Activated B cell treated with CpG ODN at 0.5 μM for 24 hours (primary cell): ENCODE data around the gene TYMP. TPM values are rescaled to one million over a fixed set of nuclear protein-coding genes. Genes with fewer than 3 reads are reported as not detected.
A peak's percentile ranks its signal among the peaks of the same experiment; 100 is the strongest.

Experiments used
- ATAC-seq: fragments of 200-7000 bp; cut with Tn5 transposase; one replicate; pipeline ENCODE4 v1.10.0; 2021; ENCODE audit warnings: low read depth, mild to moderate bottlenecking, moderate library complexity
- CTCF ChIA-PET: fragments of 350-600 bp; sonication (Branson Sonifier 250); formaldehyde crosslinking; loops from one replicate; lab custom pipeline; 2021; ENCODE audit warnings: antibody characterized with exemption; lab: Charles Lee
- POLR2A ChIA-PET: fragments of 350-600 bp; sonication (Branson Sonifier 250); formaldehyde crosslinking; loops from one replicate; lab custom pipeline; 2021; ENCODE audit warnings: antibody characterized with exemption; lab: Charles Lee
- DNase-seq: peaks from one replicate; pipeline ENCODE4 v3.0.0; 2022
- H3K27ac Mint-ChIP-seq: one replicate; pipeline ENCODE4 v1.8.0; 2020; ENCODE audit warnings: mixed read lengths
- H3K27me3 Mint-ChIP-seq: one replicate; pipeline ENCODE4 v1.8.0; 2021; ENCODE audit warnings: mixed read lengths
- H3K36me3 Mint-ChIP-seq: one replicate; pipeline ENCODE4 v1.8.0; 2021; ENCODE audit warnings: low read depth, mixed read lengths
- H3K4me1 Mint-ChIP-seq: one replicate; pipeline ENCODE4 v1.8.0; 2021; ENCODE audit warnings: mixed read lengths
- H3K4me3 Mint-ChIP-seq: one replicate; pipeline ENCODE4 v1.8.0; 2020; ENCODE audit warnings: mild to moderate bottlenecking, mixed read lengths
- H3K9me3 Mint-ChIP-seq: one replicate; pipeline ENCODE4 v1.8.0; 2020; ENCODE audit warnings: mixed read lengths
- intact Hi-C: fragments of 100-400 bp; cut with micrococcal nuclease; formaldehyde crosslinking; loops from one replicate; pipeline ENCODE4 v1.15.1; 2024
- total RNA-seq: library from RNA; stranded (reverse); gene quantifications from 2 replicates; pipeline ENCODE4 v1.2.3, GENCODE V29; 2022
- TF ChIP-seq, protein P1 (sequence below): fragments of 200-600 bp; IDR thresholded peaks from one replicate; pipeline ENCODE4 v1.8.0; 2022; ENCODE audit warnings: antibody characterized with exemption, mild to moderate bottlenecking

The TYMP gene
- total RNA-seq, 1 donor from 2014 or later: 92.9 TPM

DNA sequence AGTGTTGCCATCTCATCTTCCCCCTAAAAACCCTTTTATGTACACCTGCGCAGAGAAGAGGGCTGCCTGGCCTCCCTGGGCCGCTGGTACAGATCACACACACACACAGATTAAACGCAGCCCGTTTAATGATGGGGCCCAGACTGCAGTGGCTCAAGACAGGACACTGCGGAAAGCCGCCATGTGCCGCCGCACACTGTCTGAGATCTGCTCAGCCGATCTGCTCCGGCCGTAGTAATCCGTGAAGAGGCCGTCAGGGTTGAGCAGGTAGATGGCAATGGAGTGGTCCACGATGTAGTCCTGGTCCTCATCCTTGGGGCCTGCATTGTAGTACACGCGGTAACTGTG, 6.4 kb downstream of the TYMP start:
- DNase-seq: no peak
- Mint-ChIP-seq H3K4me3 (no peak overlapping the region), H3K27me3 (no peaks in the 10 kb centered on the region), H3K36me3 (peaks cover 47% of the 10 kb centered on the region), H3K9me3 (no peaks in the 10 kb centered on the region), H3K4me1 (peaks cover 26% of the 10 kb centered on the region), H3K27ac (no peak overlapping the region)
- ATAC-seq: no peak
- POLR2A ChIA-PET: interaction anchor here (0.5 to 13.6 kb wide), 7 partner anchors 9 to 97 kb away, joined by 4 to 946 read pairs (median 94); partner anchors contain the start of genes KLHDC7B, LMF2, NCAPH2 and SYCE3
- intact Hi-C loops: no loop called here
- CTCF ChIA-PET: interaction anchor here (1.6 kb wide), 1 partner anchor 39 kb away, joined by 3 read pairs; the partner anchor contains the start of gene SYCE3
- TF ChIP-seq, protein P1, sequence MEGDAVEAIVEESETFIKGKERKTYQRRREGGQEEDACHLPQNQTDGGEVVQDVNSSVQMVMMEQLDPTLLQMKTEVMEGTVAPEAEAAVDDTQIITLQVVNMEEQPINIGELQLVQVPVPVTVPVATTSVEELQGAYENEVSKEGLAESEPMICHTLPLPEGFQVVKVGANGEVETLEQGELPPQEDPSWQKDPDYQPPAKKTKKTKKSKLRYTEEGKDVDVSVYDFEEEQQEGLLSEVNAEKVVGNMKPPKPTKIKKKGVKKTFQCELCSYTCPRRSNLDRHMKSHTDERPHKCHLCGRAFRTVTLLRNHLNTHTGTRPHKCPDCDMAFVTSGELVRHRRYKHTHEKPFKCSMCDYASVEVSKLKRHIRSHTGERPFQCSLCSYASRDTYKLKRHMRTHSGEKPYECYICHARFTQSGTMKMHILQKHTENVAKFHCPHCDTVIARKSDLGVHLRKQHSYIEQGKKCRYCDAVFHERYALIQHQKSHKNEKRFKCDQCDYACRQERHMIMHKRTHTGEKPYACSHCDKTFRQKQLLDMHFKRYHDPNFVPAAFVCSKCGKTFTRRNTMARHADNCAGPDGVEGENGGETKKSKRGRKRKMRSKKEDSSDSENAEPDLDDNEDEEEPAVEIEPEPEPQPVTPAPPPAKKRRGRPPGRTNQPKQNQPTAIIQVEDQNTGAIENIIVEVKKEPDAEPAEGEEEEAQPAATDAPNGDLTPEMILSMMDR: no peak

DNA sequence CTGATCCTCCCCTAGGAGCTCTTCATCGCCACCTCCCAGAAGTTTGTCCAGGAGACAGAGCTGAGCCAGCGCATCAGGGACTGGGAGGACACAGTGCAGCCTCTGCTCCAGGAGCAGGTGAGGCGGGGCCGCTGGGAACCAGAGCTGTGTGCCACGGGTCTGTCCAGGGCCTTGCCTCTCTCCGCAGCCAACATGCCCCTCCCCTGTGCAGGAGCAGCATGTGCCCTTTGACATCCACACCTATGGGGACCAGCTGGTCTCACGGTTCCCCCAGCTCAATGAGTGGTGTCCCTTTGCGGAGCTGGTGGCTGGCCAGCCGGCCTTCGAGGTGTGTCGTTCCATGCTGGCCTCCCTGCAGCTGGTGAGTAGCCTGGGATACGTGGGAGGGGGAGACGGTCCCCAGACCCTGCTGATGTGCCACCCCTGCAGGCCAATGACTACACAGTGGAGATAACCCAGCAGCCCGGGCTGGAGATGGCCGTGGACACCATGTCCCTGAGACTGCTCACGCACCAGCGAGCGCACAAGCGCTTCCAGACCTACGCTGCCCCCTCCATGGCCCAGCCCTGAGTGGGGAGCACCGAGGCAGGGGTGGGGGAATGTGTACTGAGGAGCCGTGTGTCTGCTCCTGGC, 6.9 kb downstream of the TYMP start:
- ChIA-PET POLR2A (interaction anchor here (0.6 to 4.9 kb wide), 7 partner anchors 15 to 98 kb away, joined by 3 to 94 read pairs (median 5); partner anchors contain the start of genes LMF2, NCAPH2 and SYCE3), CTCF (interaction anchor here (1.6 kb wide), 1 partner anchor 40 kb away, joined by 3 read pairs; the partner anchor contains the start of gene SYCE3)
- Mint-ChIP-seq H3K4me3 (peak overlapping the region; percentile 7), H3K9me3 (no peaks in the 10 kb centered on the region), H3K27me3 (no peaks in the 10 kb centered on the region), H3K4me1 (peaks cover 21% of the 10 kb centered on the region), H3K27ac (no peak overlapping the region), H3K36me3 (peaks cover 49% of the 10 kb centered on the region)
- DNase-seq (no peak), ATAC-seq (no peak)
- TF ChIP-seq, protein P1: no peak
- intact Hi-C loops: no loop called here

DNA sequence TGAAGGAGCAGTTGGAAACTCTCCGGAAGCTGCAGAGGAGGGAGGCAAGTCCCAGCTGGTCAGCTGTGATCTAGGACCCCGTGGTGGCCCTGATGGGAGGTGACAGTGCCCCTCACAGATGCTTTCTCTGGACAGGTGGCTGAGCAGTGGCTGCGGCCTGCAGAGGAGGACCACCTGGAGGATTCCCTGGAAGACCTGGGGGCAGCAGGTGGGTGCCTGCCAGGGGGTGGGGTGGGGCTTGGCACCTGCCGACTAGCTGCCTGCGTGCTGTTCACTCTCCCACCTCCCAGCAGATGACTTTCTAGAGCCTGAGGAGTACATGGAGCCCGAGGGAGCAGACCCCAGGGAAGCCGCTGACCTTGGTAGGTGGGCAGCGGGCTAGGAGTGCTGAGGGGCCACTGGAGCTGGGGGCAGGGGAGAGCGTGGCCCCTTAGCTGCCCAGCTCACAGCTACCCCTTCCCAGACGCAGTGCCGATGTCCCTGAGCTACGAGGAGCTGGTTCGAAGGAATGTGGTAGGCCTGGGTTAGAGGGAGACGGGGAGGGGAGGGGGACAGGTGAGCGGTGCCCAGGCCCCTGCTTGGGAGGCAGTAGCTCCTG, 7.5 kb downstream of the TYMP start:
- ATAC-seq (no peak), DNase-seq (no peak)
- TF ChIP-seq, protein P1: no peak
- Mint-ChIP-seq H3K27ac (no peak overlapping the region), H3K27me3 (no peaks in the 10 kb centered on the region), H3K36me3 (peaks cover 51% of the 10 kb centered on the region), H3K4me1 (peaks cover 15% of the 10 kb centered on the region), H3K4me3 (no peak overlapping the region), H3K9me3 (no peaks in the 10 kb centered on the region)
- POLR2A ChIA-PET: interaction anchor here (0.8 to 2.0 kb wide), 5 partner anchors 14 to 99 kb away, joined by 3 to 13 read pairs (median 5); partner anchors contain the start of genes LMF2, NCAPH2 and SYCE3
- CTCF ChIA-PET: interaction anchor here (1.0 kb wide), 1 partner anchor 14 kb away, joined by 3 read pairs; the partner anchor contains the start of gene NCAPH2
- intact Hi-C loops: no loop called here

DNA sequence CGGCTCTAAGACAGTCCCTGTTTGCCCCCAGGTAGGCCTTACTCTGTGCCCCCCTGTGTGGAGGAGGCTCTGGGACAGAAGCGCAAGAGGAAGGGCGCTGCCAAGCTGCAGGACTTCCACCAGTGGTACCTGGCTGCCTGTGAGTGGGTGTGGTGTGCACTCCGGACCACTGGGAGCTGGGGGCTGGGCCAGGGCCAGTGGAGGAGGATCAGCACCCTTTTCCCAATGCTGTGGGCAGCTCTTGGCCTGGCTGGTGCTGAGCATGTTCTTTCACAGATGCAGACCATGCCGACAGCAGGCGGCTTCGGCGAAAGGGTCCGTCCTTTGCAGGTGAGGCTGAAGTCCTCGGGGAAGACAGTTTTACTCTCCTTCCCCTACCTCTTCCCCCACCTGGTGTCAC, 8.1 kb downstream of the TYMP start:
- intact Hi-C loops: no loop called here
- no peaks in the 10 kb centered on the region for H3K9me3 Mint-ChIP-seq
- peaks cover 9% of the 10 kb centered on the region for H3K4me1 Mint-ChIP-seq
- no peak for DNase-seq
- TF ChIP-seq, protein P1: no peak
- H3K36me3 Mint-ChIP-seq: peaks cover 53% of the 10 kb centered on the region
- CTCF ChIA-PET: interaction anchor here (1.0 kb wide), 1 partner anchor 13 kb away, joined by 3 read pairs; the partner anchor contains the start of gene NCAPH2
- no peak overlapping the region for H3K27ac Mint-ChIP-seq
- H3K27me3 Mint-ChIP-seq: no peaks in the 10 kb centered on the region
- POLR2A ChIA-PET: interaction anchor here (1.1 to 2.0 kb wide), 3 partner anchors 13 to 99 kb away, joined by 5 to 13 read pairs (median 6); partner anchors contain the start of genes LMF2 and NCAPH2
- no peak overlapping the region for H3K4me3 Mint-ChIP-seq
- ATAC-seq: no peak
